OCI-LY1 (cell line): ENCODE measurements around the gene LDLRAD4.

Experiments used
- H2AFZ ChIP-seq: fragments of 200-600 bp; sonication (generic), shearing (Covaris generic); 2 replicates; pipeline ENCODE4 v1.6.0; 2014; ENCODE audit warnings: antibody characterized with exemption, mild to moderate bottlenecking, low read length
- H3F3A ChIP-seq: fragments of 200-600 bp; sonication (generic), shearing (Covaris generic); 2 replicates; pipeline ENCODE4 v1.6.0; 2014; ENCODE audit warnings: mild to moderate bottlenecking, antibody characterized with exemption, low read length, moderate library complexity; ENCODE audit not compliant: insufficient read depth
- H3K27ac ChIP-seq: fragments of 200-600 bp; sonication (generic); 2 replicates; pipeline ENCODE4 v1.5.1; 2014; ENCODE audit warnings: low read length, mixed run types, mild to moderate bottlenecking, low read depth; ENCODE audit not compliant: poor library complexity, severe bottlenecking
- H3K27me3 ChIP-seq: fragments of 200-600 bp; sonication (generic); 2 replicates; pipeline ENCODE4 v1.6.0; 2014; ENCODE audit warnings: antibody characterized with exemption, mild to moderate bottlenecking, low read length, moderate library complexity; ENCODE audit not compliant: insufficient read depth
- H3K36me3 ChIP-seq: fragments of 200-600 bp; sonication (generic); 2 replicates; pipeline ENCODE4 v1.6.1; 2014; ENCODE audit warnings: mild to moderate bottlenecking, antibody characterized with exemption, low read length, moderate library complexity, mixed read lengths; ENCODE audit not compliant: insufficient read depth
- H3K4me1 ChIP-seq: fragments of 200-600 bp; sonication (generic); 2 replicates; pipeline ENCODE4 v1.5.1; 2014; ENCODE audit warnings: mild to moderate bottlenecking, low read length, moderate library complexity; ENCODE audit not compliant: insufficient read depth, severe bottlenecking
- H3K4me2 ChIP-seq: fragments of 200-600 bp; sonication (generic), shearing (Covaris generic); 2 replicates; pipeline ENCODE4 v1.6.1; 2014; ENCODE audit warnings: low read length
- H3K4me3 ChIP-seq: fragments of 200-600 bp; sonication (generic); 2 replicates; pipeline ENCODE4 v1.5.1; 2014; ENCODE audit warnings: low read length, low read depth, mild to moderate bottlenecking, mixed read lengths; ENCODE audit not compliant: poor library complexity, severe bottlenecking
- H3K79me2 ChIP-seq: fragments of 200-600 bp; shearing (Covaris generic); 2 replicates; pipeline ENCODE4 v1.6.1; 2016; ENCODE audit warnings: mixed run types, low read length, mixed read lengths; ENCODE audit not compliant: insufficient read depth
- H3K9ac ChIP-seq: fragments of 200-600 bp; sonication (generic), shearing (Covaris generic); 2 replicates; pipeline ENCODE4 v1.6.1; 2014; ENCODE audit warnings: mild to moderate bottlenecking, low read length, mixed read lengths
- H3K9me2 ChIP-seq: fragments of 200-600 bp; sonication (generic), shearing (Covaris generic); 2 replicates; pipeline ENCODE4 v1.6.1; 2014; ENCODE audit warnings: low read depth, mild to moderate bottlenecking, low read length, mixed read lengths
- H3K9me3 ChIP-seq: fragments of 200-600 bp; shearing (Covaris generic); 2 replicates; pipeline ENCODE4 v1.6.1; 2014; ENCODE audit warnings: low read length, mixed read lengths
- H4K20me1 ChIP-seq: fragments of 200-600 bp; sonication (generic), shearing (Covaris generic); 2 replicates; pipeline ENCODE4 v1.6.0; 2016; ENCODE audit warnings: mild to moderate bottlenecking, low read length; ENCODE audit not compliant: insufficient read depth
- EZH2 ChIP-seq: fragments of 200-600 bp; sonication (generic), shearing (Covaris generic); IDR thresholded peaks from 2 replicates; pipeline ENCODE4 v1.8.0; 2017; ENCODE audit warnings: borderline replicate concordance, mixed run types, mild to moderate bottlenecking, antibody characterized with exemption, low read length, moderate library complexity, mixed read lengths
- TF ChIP-seq, protein P1 (sequence below): fragments of 200-600 bp; sonication (generic), shearing (Covaris generic); IDR thresholded peaks from 2 replicates; pipeline ENCODE4 v1.5.1; 2017; ENCODE audit warnings: mild to moderate bottlenecking, antibody characterized with exemption, low read length, moderate library complexity, mixed read lengths

Gene LDLRAD4

DNA sequence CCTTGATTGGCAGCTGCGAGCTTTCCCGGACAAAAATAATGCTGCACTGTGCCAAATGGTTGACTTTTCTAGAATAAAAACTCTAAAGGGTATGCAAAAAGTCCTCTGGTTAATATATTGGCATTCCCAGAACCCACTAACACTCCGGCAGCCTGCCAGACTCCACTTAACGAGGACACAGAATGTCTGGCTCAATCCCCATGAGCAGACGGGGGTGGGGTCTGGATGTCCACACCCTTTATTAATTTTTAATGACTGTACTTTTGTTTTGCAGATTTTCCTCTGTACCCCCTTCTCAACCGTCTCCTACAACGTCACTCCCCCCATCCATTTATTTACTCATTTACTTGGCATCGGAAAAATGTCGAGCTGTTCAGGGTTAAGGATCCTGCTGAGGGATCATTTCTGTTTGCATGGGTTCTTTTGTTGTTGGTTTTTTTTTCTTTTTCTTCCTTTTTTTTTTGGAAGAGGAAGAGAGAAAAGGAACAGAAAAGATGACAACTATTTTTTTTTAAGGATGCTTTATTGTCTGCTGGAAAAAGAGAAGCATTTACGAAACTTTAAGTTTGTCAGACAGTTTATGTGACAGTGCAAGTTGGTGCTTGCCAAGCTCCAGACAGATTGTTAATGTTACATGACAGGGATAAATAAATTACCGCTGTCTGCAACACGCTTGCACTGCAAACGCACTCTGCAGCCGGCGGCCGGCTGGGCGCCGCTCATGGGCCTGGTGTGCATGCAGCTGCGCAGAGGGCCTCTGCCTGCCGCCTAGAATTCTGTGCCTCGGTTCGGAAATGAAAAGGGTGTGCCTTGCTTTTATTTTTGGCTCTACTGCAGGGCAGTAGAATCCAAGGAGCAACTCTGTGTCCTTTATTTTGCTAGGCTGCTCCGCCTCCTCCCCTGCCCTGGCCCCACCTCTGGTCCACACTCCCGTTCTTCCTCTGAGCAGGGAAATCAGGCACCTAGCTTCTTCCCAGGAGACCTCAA lies 3.6 kb downstream of the LDLRAD4 start:
- Histone ChIP-seq H3K4me2 (no peak overlapping the region), H3K4me3 (no peak overlapping the region), H3K9me2 (no peaks in the 10 kb centered on the region), H3K4me1 (no peaks in the 10 kb centered on the region), H2AFZ (no peak overlapping the region), H3F3A (no peaks in the 10 kb centered on the region), H3K9me3 (no peaks in the 10 kb centered on the region), H4K20me1 (no peaks in the 10 kb centered on the region), H3K79me2 (no peaks in the 10 kb centered on the region), H3K27me3 (peaks cover 6% of the 10 kb centered on the region; the same call in 1 of the 2 replicates), H3K36me3 (no peaks in the 10 kb centered on the region), H3K9ac (no peak overlapping the region), H3K27ac (no peak overlapping the region)
- TF ChIP-seq, protein P1, sequence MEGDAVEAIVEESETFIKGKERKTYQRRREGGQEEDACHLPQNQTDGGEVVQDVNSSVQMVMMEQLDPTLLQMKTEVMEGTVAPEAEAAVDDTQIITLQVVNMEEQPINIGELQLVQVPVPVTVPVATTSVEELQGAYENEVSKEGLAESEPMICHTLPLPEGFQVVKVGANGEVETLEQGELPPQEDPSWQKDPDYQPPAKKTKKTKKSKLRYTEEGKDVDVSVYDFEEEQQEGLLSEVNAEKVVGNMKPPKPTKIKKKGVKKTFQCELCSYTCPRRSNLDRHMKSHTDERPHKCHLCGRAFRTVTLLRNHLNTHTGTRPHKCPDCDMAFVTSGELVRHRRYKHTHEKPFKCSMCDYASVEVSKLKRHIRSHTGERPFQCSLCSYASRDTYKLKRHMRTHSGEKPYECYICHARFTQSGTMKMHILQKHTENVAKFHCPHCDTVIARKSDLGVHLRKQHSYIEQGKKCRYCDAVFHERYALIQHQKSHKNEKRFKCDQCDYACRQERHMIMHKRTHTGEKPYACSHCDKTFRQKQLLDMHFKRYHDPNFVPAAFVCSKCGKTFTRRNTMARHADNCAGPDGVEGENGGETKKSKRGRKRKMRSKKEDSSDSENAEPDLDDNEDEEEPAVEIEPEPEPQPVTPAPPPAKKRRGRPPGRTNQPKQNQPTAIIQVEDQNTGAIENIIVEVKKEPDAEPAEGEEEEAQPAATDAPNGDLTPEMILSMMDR, result no peak
- TF ChIP-seq EZH2, result no peak

DNA sequence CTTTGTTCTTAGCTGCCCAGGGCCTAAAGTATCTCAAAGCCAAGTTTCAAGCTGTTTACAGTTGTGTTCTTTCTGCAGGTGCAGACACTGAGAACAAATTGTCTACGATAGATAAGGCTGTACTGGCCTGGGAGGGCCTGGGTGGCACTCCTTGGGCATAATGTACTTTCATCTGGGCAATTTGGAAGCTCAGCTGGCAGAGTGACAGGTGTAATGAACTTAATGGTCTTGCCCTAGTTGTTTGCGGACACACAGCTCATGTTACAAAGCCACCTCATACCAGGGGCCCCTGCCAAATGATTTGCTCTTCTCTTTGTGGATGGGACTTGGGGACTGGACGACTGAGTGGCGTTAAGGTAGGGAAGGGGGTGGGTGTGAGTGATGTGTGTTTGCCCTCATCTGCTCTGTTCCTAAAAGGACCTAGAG lies 4.3 kb downstream of the LDLRAD4 start:
- Histone ChIP-seq H3K4me2 (no peak overlapping the region), H3K4me1 (no peaks in the 10 kb centered on the region)

DNA sequence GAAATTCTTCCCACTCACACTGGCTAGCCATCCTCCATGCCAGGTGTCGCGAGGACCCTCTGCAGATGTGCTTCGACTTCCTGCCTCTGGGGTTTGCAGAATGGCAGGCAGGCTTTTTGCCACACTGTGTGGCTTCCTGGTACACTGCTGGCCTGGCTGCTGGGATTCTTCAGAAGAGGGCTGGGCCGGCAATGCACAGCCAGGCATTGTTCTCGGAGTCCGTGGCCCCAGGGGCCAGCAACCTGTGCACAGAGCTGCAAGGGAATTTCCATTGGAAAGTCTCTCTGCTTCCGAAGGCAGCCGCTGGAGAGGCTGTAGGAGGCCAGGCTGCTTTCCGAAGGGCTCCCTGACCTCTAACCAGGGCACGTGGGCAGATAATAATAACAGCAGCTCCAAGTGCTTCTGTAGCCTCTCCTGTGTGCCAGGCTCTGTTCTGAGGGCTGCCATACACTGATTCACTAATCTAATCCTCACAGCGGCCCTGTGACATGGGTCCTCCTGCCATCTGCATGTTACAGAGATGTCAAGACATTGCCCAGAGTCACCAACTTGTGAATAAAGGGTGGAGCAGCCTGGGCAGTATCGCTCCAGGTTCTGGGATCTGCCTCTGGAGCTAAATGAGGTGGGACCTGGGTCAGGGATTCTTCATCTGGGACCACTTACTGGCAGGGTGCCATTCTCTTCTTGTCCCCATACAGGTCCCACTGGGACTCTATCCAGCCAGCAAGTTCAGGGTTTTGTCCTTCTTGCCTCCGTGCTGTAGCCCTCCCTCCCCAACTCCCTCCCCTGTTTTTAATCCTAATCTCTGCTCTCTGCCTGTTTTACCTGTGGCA lies 5.0 kb downstream of the LDLRAD4 start:
- TF ChIP-seq EZH2, result no peak
- TF ChIP-seq, protein P1, result no peak
- Histone ChIP-seq H3K79me2 (no peaks in the 10 kb centered on the region), H3K4me2 (no peak overlapping the region), H3F3A (no peaks in the 10 kb centered on the region), H3K27me3 (peaks cover 6% of the 10 kb centered on the region; the same call in 1 of the 2 replicates), H3K9me3 (no peaks in the 10 kb centered on the region), H3K4me3 (no peak overlapping the region), H2AFZ (no peak overlapping the region), H4K20me1 (no peaks in the 10 kb centered on the region), H3K4me1 (no peaks in the 10 kb centered on the region), H3K36me3 (no peaks in the 10 kb centered on the region), H3K27ac (no peak overlapping the region), H3K9ac (no peak overlapping the region), H3K9me2 (no peaks in the 10 kb centered on the region)

More for the DNA sequence above, 4.3 kb downstream of the LDLRAD4 start:
- Histone ChIP-seq H3K9ac (no peak overlapping the region), H3K79me2 (no peaks in the 10 kb centered on the region), H3K27ac (no peak overlapping the region), H3K36me3 (no peaks in the 10 kb centered on the region), H4K20me1 (no peaks in the 10 kb centered on the region), H2AFZ (no peak overlapping the region), H3F3A (no peaks in the 10 kb centered on the region), H3K9me2 (no peaks in the 10 kb centered on the region), H3K4me3 (no peak overlapping the region), H3K27me3 (peaks cover 6% of the 10 kb centered on the region; the same call in 1 of the 2 replicates), H3K9me3 (no peaks in the 10 kb centered on the region)
- no peak for TF ChIP-seq EZH2
- TF ChIP-seq, protein P1, result no peak
